DOHH2 (cell line): ENCODE data around the gene BMERB1.

Experiments used
- H3F3A ChIP-seq: fragments of 200-600 bp; sonication (generic), shearing (Covaris generic); 2 replicates; pipeline ENCODE4 v1.6.0; 2016; ENCODE audit warnings: antibody characterized with exemption, mild to moderate bottlenecking; ENCODE audit not compliant: control insufficient read depth, insufficient read depth
- H3K27ac ChIP-seq: fragments of 200-600 bp; sonication (generic); 2 replicates; pipeline ENCODE4 v1.5.1; 2014; ENCODE audit warnings: low read depth, mild to moderate bottlenecking, low read length, moderate library complexity
- H3K27me3 ChIP-seq: fragments of 200-600 bp; sonication (generic); 2 replicates; pipeline ENCODE4 v1.6.1; 2014; ENCODE audit warnings: mild to moderate bottlenecking, low read length, mixed read lengths; ENCODE audit not compliant: control insufficient read depth
- H3K36me3 ChIP-seq: fragments of 200-600 bp; sonication (generic); 2 replicates; pipeline ENCODE4 v1.6.1; 2014; ENCODE audit warnings: mild to moderate bottlenecking, low read length, moderate library complexity, mixed read lengths; ENCODE audit not compliant: control insufficient read depth
- H3K4me1 ChIP-seq: fragments of 200-600 bp; sonication (generic); 2 replicates; pipeline ENCODE4 v1.6.1; 2014; ENCODE audit warnings: mild to moderate bottlenecking, low read length, mixed read lengths; ENCODE audit not compliant: control insufficient read depth
- H3K4me2 ChIP-seq: fragments of 200-600 bp; sonication (generic); 2 replicates; pipeline ENCODE4 v1.6.0; 2014; ENCODE audit warnings: mild to moderate bottlenecking, low read length, moderate library complexity
- H3K4me3 ChIP-seq: fragments of 200-600 bp; sonication (generic); 2 replicates; pipeline ENCODE4 v1.5.1; 2014; ENCODE audit warnings: mild to moderate bottlenecking, low read length, mixed read lengths
- H3K79me2 ChIP-seq: fragments of 200-600 bp; sonication (generic); 2 replicates; pipeline ENCODE4 v1.6.1; 2014; ENCODE audit warnings: mild to moderate bottlenecking, low read length, mixed read lengths; ENCODE audit not compliant: control insufficient read depth
- H3K9me2 ChIP-seq: fragments of 200-600 bp; sonication (generic); replicated peaks from 2 replicates; pipeline ENCODE4 v1.6.1; 2014; ENCODE audit warnings: mild to moderate bottlenecking, low read length, mixed read lengths; ENCODE audit not compliant: control insufficient read depth
- H3K9me3 ChIP-seq: fragments of 200-600 bp; sonication (generic); 2 replicates; pipeline ENCODE4 v1.6.1; 2014; ENCODE audit warnings: antibody characterized with exemption, low read length, mixed read lengths; ENCODE audit not compliant: control insufficient read depth, insufficient read depth
- H4K20me1 ChIP-seq: fragments of 200-600 bp; sonication (generic); 2 replicates; pipeline ENCODE4 v1.6.0; 2014; ENCODE audit warnings: low read depth, mild to moderate bottlenecking, antibody characterized with exemption, low read length, moderate library complexity; ENCODE audit not compliant: control insufficient read depth, insufficient read depth
- EZH2phosphoT487 ChIP-seq: fragments of 200-600 bp; sonication (generic); IDR thresholded peaks from 2 replicates; pipeline ENCODE4 v1.6.1; 2017; ENCODE audit warnings: borderline replicate concordance, mild to moderate bottlenecking, antibody characterized with exemption, low read length, moderate library complexity, mixed read lengths
- TF ChIP-seq, protein P1 (sequence below): fragments of 200-600 bp; sonication (generic); IDR thresholded peaks from one replicate; pipeline ENCODE4 v1.5.1; 2014; ENCODE audit warnings: antibody characterized with exemption, mild to moderate bottlenecking, low read depth, low read length; ENCODE audit not compliant: poor library complexity, severe bottlenecking

BMERB1 gene

GRCh38 chr16:15517743-15518377, 83.5 kb downstream of the BMERB1 start:
- H3K9me3 ChIP-seq, result no peaks in the 10 kb centered on the region
- TF ChIP-seq, protein P1, sequence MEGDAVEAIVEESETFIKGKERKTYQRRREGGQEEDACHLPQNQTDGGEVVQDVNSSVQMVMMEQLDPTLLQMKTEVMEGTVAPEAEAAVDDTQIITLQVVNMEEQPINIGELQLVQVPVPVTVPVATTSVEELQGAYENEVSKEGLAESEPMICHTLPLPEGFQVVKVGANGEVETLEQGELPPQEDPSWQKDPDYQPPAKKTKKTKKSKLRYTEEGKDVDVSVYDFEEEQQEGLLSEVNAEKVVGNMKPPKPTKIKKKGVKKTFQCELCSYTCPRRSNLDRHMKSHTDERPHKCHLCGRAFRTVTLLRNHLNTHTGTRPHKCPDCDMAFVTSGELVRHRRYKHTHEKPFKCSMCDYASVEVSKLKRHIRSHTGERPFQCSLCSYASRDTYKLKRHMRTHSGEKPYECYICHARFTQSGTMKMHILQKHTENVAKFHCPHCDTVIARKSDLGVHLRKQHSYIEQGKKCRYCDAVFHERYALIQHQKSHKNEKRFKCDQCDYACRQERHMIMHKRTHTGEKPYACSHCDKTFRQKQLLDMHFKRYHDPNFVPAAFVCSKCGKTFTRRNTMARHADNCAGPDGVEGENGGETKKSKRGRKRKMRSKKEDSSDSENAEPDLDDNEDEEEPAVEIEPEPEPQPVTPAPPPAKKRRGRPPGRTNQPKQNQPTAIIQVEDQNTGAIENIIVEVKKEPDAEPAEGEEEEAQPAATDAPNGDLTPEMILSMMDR, result no peak
- TF ChIP-seq EZH2phosphoT487, result no peak
- peaks cover 3% of the 10 kb centered on the region for H3K27me3 ChIP-seq
- H3K9me2 ChIP-seq, result no peaks in the 10 kb centered on the region
- no peaks in the 10 kb centered on the region for H3F3A ChIP-seq
- no peak overlapping the region for H3K4me3 ChIP-seq
- H4K20me1 ChIP-seq, result no peaks in the 10 kb centered on the region
- H3K36me3 ChIP-seq, result no peaks in the 10 kb centered on the region
- H3K27ac ChIP-seq, result no peak overlapping the region
- no peaks in the 10 kb centered on the region for H3K4me1 ChIP-seq
- no peaks in the 10 kb centered on the region for H3K79me2 ChIP-seq
- no peak overlapping the region for H3K4me2 ChIP-seq

- Histone ChIP-seq H3K27ac (no peak overlapping the region), H3K9me2 (no peaks in the 10 kb centered on the region), H4K20me1 (no peaks in the 10 kb centered on the region), H3K9me3 (no peaks in the 10 kb centered on the region), H3K79me2 (no peaks in the 10 kb centered on the region), H3K4me1 (no peaks in the 10 kb centered on the region), H3K27me3 (peaks cover 3% of the 10 kb centered on the region), H3F3A (no peaks in the 10 kb centered on the region), H3K36me3 (no peaks in the 10 kb centered on the region), H3K4me2 (no peak overlapping the region), H3K4me3 (no peak overlapping the region)
- TF ChIP-seq, protein P1, result no peak
- no peak for TF ChIP-seq EZH2phosphoT487
Measured at GRCh38 chr16:15518381-15519351, 84.3 kb downstream of the BMERB1 start.

DNA sequence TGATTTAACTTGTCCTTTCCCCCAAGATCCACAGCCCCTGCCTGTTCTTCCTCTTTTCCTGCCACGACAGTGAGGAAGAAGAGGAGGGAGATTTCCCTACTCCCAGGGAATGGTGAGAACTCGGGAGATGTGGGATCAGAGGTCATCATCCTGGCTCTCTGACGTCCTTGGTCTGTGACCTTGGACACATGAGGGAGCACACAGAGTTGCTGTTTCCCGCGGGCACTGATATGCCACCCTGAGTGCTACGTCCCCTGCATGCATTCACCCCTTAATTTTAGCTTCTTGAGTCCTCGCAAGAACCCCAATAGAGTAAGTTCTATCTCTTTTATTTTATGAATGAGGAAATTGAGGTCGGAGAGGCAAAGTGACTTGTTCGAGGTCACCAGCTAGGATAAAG, 85.4 kb downstream of the BMERB1 start:
- Histone ChIP-seq H3K9me3 (no peaks in the 10 kb centered on the region), H4K20me1 (no peaks in the 10 kb centered on the region), H3K27ac (no peak overlapping the region), H3F3A (no peaks in the 10 kb centered on the region), H3K4me1 (no peaks in the 10 kb centered on the region), H3K27me3 (peaks cover 3% of the 10 kb centered on the region), H3K4me3 (no peak overlapping the region), H3K79me2 (no peaks in the 10 kb centered on the region), H3K9me2 (no peaks in the 10 kb centered on the region), H3K4me2 (no peak overlapping the region), H3K36me3 (no peaks in the 10 kb centered on the region)
- no peak for TF ChIP-seq EZH2phosphoT487
- TF ChIP-seq, protein P1, result no peak
